GM23338 (cell line): ENCODE results near the gene EXOSC1. TPM values are rescaled to one million over a fixed set of nuclear protein-coding genes. Genes with fewer than 3 reads are reported as not detected.

ENCODE experiments used
- ATAC-seq: fragments of 200-7000 bp; cut with Tn5 transposase; 3 replicates; pipeline ENCODE4 v1.9.1; 2020
- DNase-seq: peaks from one replicate; pipeline ENCODE4 v3.0.0-alpha.2; 2015; ENCODE audit warnings: low spot score
- H2AFZ ChIP-seq: fragments of 200-600 bp; sonication (generic); 2 replicates; pipeline ENCODE4 v1.8.0; 2016; ENCODE audit warnings: antibody characterized with exemption, mild to moderate bottlenecking, moderate library complexity
- H3F3A ChIP-seq: fragments of 200-600 bp; sonication (generic); replicated peaks from 2 replicates; pipeline ENCODE4 v1.8.0; 2017; ENCODE audit warnings: antibody characterized with exemption, mixed run types, low read depth
- H3K27ac ChIP-seq: fragments of 200-600 bp; sonication (generic); 2 replicates; pipeline ENCODE4 v1.6.1; 2016; ENCODE audit warnings: low read depth
- H3K27me3 ChIP-seq: fragments of 200-600 bp; sonication (generic); 2 replicates; pipeline ENCODE4 v1.8.0; 2016; ENCODE audit warnings: mild to moderate bottlenecking, mixed run types, moderate library complexity; ENCODE audit not compliant: insufficient read depth
- H3K36me3 ChIP-seq: fragments of 200-600 bp; sonication (generic); 2 replicates; pipeline ENCODE4 v1.8.0; 2016; ENCODE audit warnings: mild to moderate bottlenecking; ENCODE audit not compliant: insufficient read depth
- H3K4me1 ChIP-seq: fragments of 200-600 bp; sonication (generic); 2 replicates; pipeline ENCODE4 v1.8.0; 2016; ENCODE audit warnings: mild to moderate bottlenecking, moderate library complexity; ENCODE audit not compliant: insufficient read depth
- H3K4me2 ChIP-seq: fragments of 200-600 bp; sonication (generic); 2 replicates; pipeline ENCODE4 v1.7.1; 2017; ENCODE audit warnings: mixed run types
- H3K4me3 ChIP-seq: fragments of 200-600 bp; sonication (generic); 2 replicates; pipeline ENCODE4 v1.6.1; 2016; ENCODE audit warnings: mixed run types
- H3K79me2 ChIP-seq: fragments of 200-600 bp; sonication (generic); replicated peaks from 2 replicates; pipeline ENCODE4 v1.8.0; 2017; ENCODE audit warnings: mild to moderate bottlenecking; ENCODE audit not compliant: insufficient read depth
- H3K9me2 ChIP-seq: fragments of 200-600 bp; sonication (generic); 2 replicates; pipeline ENCODE4 v1.8.0; 2017; ENCODE audit not compliant: insufficient read depth
- H4K20me1 ChIP-seq: fragments of 200-600 bp; sonication (generic); replicated peaks from 2 replicates; pipeline ENCODE4 v1.8.0; 2017; ENCODE audit warnings: mild to moderate bottlenecking; ENCODE audit not compliant: insufficient read depth
- H3K27ac Mint-ChIP-seq: 2 replicates; pipeline ENCODE4 v1.8.0; 2020; ENCODE audit warnings: inconsistent platforms, mild to moderate bottlenecking, moderate library complexity, mixed read lengths
- H3K27me3 Mint-ChIP-seq: 3 replicates; pipeline ENCODE4 v1.8.0; 2022; ENCODE audit warnings: low read depth, mild to moderate bottlenecking, moderate library complexity, mixed read lengths, inconsistent platforms; ENCODE audit not compliant: insufficient read depth, poor library complexity
- H3K36me3 Mint-ChIP-seq: 3 replicates; pipeline ENCODE4 v1.8.0; 2021; ENCODE audit warnings: low read depth, mild to moderate bottlenecking, inconsistent platforms, moderate library complexity, mixed read lengths
- H3K4me1 Mint-ChIP-seq: 3 replicates; pipeline ENCODE4 v1.8.0; 2020; ENCODE audit warnings: mild to moderate bottlenecking, inconsistent platforms, mixed read lengths
- H3K4me3 Mint-ChIP-seq: 3 replicates; pipeline ENCODE4 v1.8.0; 2021; ENCODE audit warnings: moderate library complexity, mild to moderate bottlenecking, inconsistent platforms, mixed read lengths
- H3K9me3 Mint-ChIP-seq: 3 replicates; pipeline ENCODE4 v1.8.0; 2020; ENCODE audit warnings: moderate library complexity, mild to moderate bottlenecking, inconsistent platforms, mixed read lengths
- ETS1 ChIP-seq: IDR thresholded peaks from 2 replicates; pipeline ENCODE4 v1.6.1; 2016; ENCODE audit warnings: antibody characterized with exemption
- EZH2 ChIP-seq: fragments of 200-600 bp; sonication (generic); IDR thresholded peaks from one replicate; pipeline ENCODE4 v1.8.0; 2017; ENCODE audit warnings: antibody characterized with exemption, mild to moderate bottlenecking, low read depth; ENCODE audit not compliant: unreplicated experiment
- EZH2phosphoT487 ChIP-seq: fragments of 200-600 bp; sonication (generic); IDR thresholded peaks from one replicate; pipeline ENCODE4 v1.8.1; 2018; ENCODE audit warnings: antibody characterized with exemption; ENCODE audit not compliant: unreplicated experiment
- POLR2AphosphoS5 ChIP-seq: IDR thresholded peaks from 2 replicates; pipeline ENCODE4 v1.6.1; 2016; ENCODE audit warnings: antibody characterized with exemption, low read depth
- long read RNA-seq: library from polyadenylated mRNA; unstranded; transcript quantifications from one replicate; pipeline ENCODE4 v2.0.0, GENCODE V29; 2020; ENCODE audit not compliant: unreplicated experiment
- polyA plus RNA-seq: library from polyadenylated mRNA; unstranded; fragments of >200 nt; fragmentation: Nextera tagmentation; extraction: Ambion mirVana; gene quantifications from 2 replicates; pipeline ENCODE4 v1.2.1, GENCODE V29; 2016
- total RNA-seq: library from RNA; depleted of rRNA; stranded (reverse); fragments of >200 nt; shearing (Covaris generic); gene quantifications from 2 replicates; pipeline ENCODE4 v1.2.3, GENCODE V29; 2014; rRNA removed
- TF ChIP-seq, protein P1 (sequence below), 2 experiments: fragments of 200-600 bp in 1 of 2; sonication (generic) in 1 of 2; conservative IDR thresholded peaks; 2 replicates each; pipeline versions ENCODE4 v1.5.1 to v1.6.1; 2016 to 2017; ENCODE audit warnings: antibody characterized with exemption in 2 of 2, low read depth in 2 of 2, mild to moderate bottlenecking in 2 of 2, moderate library complexity in 1 of 2

EXOSC1 gene, protein sequence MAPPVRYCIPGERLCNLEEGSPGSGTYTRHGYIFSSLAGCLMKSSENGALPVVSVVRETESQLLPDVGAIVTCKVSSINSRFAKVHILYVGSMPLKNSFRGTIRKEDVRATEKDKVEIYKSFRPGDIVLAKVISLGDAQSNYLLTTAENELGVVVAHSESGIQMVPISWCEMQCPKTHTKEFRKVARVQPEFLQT
- total RNA-seq (63.6 and 66.3 TPM in 2 replicates), polyA plus RNA-seq (127 and 131 TPM in 2 replicates)
- long read RNA-seq, transcript EXOSC1-204 (8 exons, 923 nt), result major isoform, 42 of 62 reads
- long read RNA-seq, transcript EXOSC1-202 (7 exons, 718 nt), result minor isoform, 5 of 62 reads
- long read RNA-seq, partial matches to known transcripts, result 3 of 62 reads
- long read RNA-seq, other reads (novel, unspliced or antisense), result 8 of 62 reads

DNA sequence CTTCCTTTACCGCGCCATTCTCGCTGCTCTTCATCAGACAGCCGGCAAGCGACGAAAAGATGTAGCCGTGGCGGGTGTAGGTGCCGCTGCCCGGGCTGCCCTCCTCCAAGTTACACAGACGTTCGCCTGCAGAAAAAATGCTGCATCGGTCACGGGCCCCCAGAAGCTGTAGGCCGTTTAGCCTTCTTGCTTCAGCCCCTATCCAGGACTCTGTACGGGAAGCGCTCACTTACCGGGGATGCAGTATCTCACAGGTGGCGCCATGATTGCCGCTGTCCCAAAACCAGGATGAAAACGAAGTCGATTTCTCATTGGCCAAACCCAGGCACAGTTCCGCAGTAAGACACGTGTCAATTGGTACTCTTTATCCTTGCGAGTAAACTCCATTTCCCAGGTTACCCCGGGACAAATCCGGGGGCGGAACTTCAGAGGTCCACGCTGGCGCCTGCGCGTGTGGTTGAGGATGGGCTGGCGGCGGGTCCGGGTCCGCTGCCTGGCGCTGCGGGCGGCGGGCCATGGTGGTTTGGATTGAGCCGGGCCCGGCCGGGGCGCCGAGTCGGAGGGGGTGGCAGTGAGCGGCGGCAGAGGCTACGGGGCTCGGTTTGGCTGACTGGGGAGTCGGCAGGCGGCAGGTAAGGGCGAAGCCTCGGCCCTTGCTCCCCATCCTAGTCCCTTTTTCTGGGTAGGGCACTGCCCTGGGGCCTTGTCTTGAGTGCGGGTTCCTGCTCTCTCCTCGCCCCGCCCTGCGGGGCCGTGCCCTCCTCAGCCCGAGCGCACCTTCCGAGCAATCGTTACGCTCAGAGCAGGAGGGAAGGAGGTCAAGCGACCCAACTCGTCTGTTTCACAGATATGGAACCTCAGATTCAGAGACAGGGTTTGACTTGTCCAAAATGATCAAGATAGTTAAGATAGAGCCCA is at the start of gene EXOSC1, which contains the start of gene ZDHHC16:
Gene EXOSC1 (minus strand): TSS at position 285 of the 918 bp plus-strand sequence. CDS start 21 bp downstream, at position 264.
Gene ZDHHC16 (plus strand): TSS at position 454 of the 918 bp plus-strand sequence. CDS start 5,501 bp downstream, outside the sequence.
- H3K4me3 Mint-ChIP-seq, result peak within 1 kb of the TSS; percentile 93
- Histone ChIP-seq H3K79me2 (peaks cover 63% of the 10 kb centered on the region), H3K4me1 (peaks cover 11% of the 10 kb centered on the region)

More for the DNA sequence above, at the start of gene EXOSC1, which contains the start of gene ZDHHC16:
- Histone ChIP-seq H3K36me3 (peaks cover 3% of the 10 kb centered on the region; the same call in 1 of the 2 replicates), H3K27me3 (no peaks in the 10 kb centered on the region), H4K20me1 (peaks cover 21% of the 10 kb centered on the region), H3F3A (0 out of 2 replicates have a peak, but pooled peaks cover 3% of the 10 kb centered on the region), H3K27ac (peak within 1 kb of the TSS; percentile 64), H2AFZ (peak within 1 kb of the TSS; percentile 72), H3K4me3 (peak within 1 kb of the TSS; percentile 88), H3K9me2 (no peaks in the 10 kb centered on the region), H3K4me2 (peak within 1 kb of the TSS; percentile 91)
- peak within 1 kb of the TSS; percentile 91 for H3K27ac Mint-ChIP-seq
- DNase-seq (peak; percentile 99), ATAC-seq (peak; percentile 95)
- peaks cover 3% of the 10 kb centered on the region for H3K27me3 Mint-ChIP-seq
- peaks cover 12% of the 10 kb centered on the region for H3K4me1 Mint-ChIP-seq
- no peaks in the 10 kb centered on the region for H3K9me3 Mint-ChIP-seq
- H3K36me3 Mint-ChIP-seq, result peaks cover 22% of the 10 kb centered on the region
- TF ChIP-seq ETS1 (peak; percentile 91), EZH2phosphoT487 (no peak), POLR2AphosphoS5 (peak; percentile 91), EZH2 (no peak)
- TF ChIP-seq, protein P1, sequence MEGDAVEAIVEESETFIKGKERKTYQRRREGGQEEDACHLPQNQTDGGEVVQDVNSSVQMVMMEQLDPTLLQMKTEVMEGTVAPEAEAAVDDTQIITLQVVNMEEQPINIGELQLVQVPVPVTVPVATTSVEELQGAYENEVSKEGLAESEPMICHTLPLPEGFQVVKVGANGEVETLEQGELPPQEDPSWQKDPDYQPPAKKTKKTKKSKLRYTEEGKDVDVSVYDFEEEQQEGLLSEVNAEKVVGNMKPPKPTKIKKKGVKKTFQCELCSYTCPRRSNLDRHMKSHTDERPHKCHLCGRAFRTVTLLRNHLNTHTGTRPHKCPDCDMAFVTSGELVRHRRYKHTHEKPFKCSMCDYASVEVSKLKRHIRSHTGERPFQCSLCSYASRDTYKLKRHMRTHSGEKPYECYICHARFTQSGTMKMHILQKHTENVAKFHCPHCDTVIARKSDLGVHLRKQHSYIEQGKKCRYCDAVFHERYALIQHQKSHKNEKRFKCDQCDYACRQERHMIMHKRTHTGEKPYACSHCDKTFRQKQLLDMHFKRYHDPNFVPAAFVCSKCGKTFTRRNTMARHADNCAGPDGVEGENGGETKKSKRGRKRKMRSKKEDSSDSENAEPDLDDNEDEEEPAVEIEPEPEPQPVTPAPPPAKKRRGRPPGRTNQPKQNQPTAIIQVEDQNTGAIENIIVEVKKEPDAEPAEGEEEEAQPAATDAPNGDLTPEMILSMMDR (conservative IDR thresholded peaks at IDR 0.05; ENCODE audit: low read depth in 2 of 2), result 0 out of 4 replicates have a peak, but pooled peaks of 1 of the 2 experiments have one; percentile 11
